SU-DHL-6 (cell line): Measurements from ENCODE around the gene FGF8.

Experiments
- H2AFZ ChIP-seq: fragments of 200-600 bp; sonication (generic); 2 replicates; pipeline ENCODE4 v1.6.1; 2014; ENCODE audit warnings: low read depth, mild to moderate bottlenecking, moderate library complexity, mixed read lengths, antibody characterized with exemption, low read length; ENCODE audit not compliant: severe bottlenecking
- H3F3A ChIP-seq: fragments of 200-600 bp; shearing (Covaris generic); 2 replicates; pipeline ENCODE4 v1.6.0; 2016; ENCODE audit warnings: antibody characterized with exemption, mild to moderate bottlenecking; ENCODE audit not compliant: insufficient read depth
- H3K27ac ChIP-seq: fragments of 200-600 bp; sonication (generic); 2 replicates; pipeline ENCODE4 v1.5.1; 2016; ENCODE audit warnings: low read depth, mild to moderate bottlenecking, low read length, moderate library complexity, mixed read lengths
- H3K27me3 ChIP-seq: fragments of 200-600 bp; sonication (generic), shearing (Covaris generic); 2 replicates; pipeline ENCODE4 v1.6.0; 2014; ENCODE audit warnings: mild to moderate bottlenecking, low read length
- H3K36me3 ChIP-seq: fragments of 200-600 bp; sonication (generic); 2 replicates; pipeline ENCODE4 v1.6.1; 2014; ENCODE audit warnings: mild to moderate bottlenecking, low read length, mixed read lengths
- H3K4me2 ChIP-seq: fragments of 300-600, 200-600 bp; shearing (Covaris generic), sonication (generic); 2 replicates; pipeline ENCODE4 v1.6.0; 2014; ENCODE audit warnings: low read length, low read depth, mild to moderate bottlenecking; ENCODE audit not compliant: poor library complexity, severe bottlenecking
- H3K4me3 ChIP-seq: fragments of 200-600 bp; sonication (generic); 2 replicates; pipeline ENCODE4 v1.5.1; 2014; ENCODE audit warnings: antibody characterized with exemption, low read length, mild to moderate bottlenecking, mixed read lengths; ENCODE audit not compliant: insufficient read depth, poor library complexity, severe bottlenecking
- H3K79me2 ChIP-seq: fragments of 200-600 bp; sonication (generic); 2 replicates; pipeline ENCODE4 v1.6.1; 2014; ENCODE audit warnings: mild to moderate bottlenecking, low read length, moderate library complexity; ENCODE audit not compliant: insufficient read depth
- H3K9ac ChIP-seq: fragments of 200-600 bp; sonication (generic); 2 replicates; pipeline ENCODE4 v1.7.0; 2014; ENCODE audit warnings: mild to moderate bottlenecking, low read length
- H3K9me2 ChIP-seq: fragments of 200-600 bp; sonication (generic); replicated peaks from 2 replicates; pipeline ENCODE4 v1.6.1; 2014; ENCODE audit warnings: low read length; ENCODE audit not compliant: insufficient read depth
- H3K9me3 ChIP-seq: fragments of 200-600 bp; sonication (generic); 2 replicates; pipeline ENCODE4 v1.6.1; 2014; ENCODE audit warnings: low read length, mixed read lengths; ENCODE audit not compliant: insufficient read depth
- H4K20me1 ChIP-seq: fragments of 200-600 bp; sonication (generic); 2 replicates; pipeline ENCODE4 v1.6.1; 2014; ENCODE audit warnings: low read depth, mild to moderate bottlenecking, antibody characterized with exemption, low read length, moderate library complexity, mixed read lengths
- EZH2phosphoT487 ChIP-seq: fragments of 200-600 bp; sonication (generic), shearing (Covaris generic); conservative IDR thresholded peaks from 2 replicates; pipeline ENCODE4 v1.6.1; 2018; ENCODE audit warnings: mild to moderate bottlenecking, antibody characterized with exemption, low read length, moderate library complexity, mixed read lengths
- TF ChIP-seq, protein P1 (sequence below): fragments of 200-600 bp; sonication (generic); IDR thresholded peaks from one replicate; pipeline ENCODE4 v1.5.1; 2017; ENCODE audit warnings: antibody characterized with exemption, mild to moderate bottlenecking, low read length, moderate library complexity; ENCODE audit not compliant: insufficient read depth, poor library complexity, severe bottlenecking

FGF8 gene

DNA sequence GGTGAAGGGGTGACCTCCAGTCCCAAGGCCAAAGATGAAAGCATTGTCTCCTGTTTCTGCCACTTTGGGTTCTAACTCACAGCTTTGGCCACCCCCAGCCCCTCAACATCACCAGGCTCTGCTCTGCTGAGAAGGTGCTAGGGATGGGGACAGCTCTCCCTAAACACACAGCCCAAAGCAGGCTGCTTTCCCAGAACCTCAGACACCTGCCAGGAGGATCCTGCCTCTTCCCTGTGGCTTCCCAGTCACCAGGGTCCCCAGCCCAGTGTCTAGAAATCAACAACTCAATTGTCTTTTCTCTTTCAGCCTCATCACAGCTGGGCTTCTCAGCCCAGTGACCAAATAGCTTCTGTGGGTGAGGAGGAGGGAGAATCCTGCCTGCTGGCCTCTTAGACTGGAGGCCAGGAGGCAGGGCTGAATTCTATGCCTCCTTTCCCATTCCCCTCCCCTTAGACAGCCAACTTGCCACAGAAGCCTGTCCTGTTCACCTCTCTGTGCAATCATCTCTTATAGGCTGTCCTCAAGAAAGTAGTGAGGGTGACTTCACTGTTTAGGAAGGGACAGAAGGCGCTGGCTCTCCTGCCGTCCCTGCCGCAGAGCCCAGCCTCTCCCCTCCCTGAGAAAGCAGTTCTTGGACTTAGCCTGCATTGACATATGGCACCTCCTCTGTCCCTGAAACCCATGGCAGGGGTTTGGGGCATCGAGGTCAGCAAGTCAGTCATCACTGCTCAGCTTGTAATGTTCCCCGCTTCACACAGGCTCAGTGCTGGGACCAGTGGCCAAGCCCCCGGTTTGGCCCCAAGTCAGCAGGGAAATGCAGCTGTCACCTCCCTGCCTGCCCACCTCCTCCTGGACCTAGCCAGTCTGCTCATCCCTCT is 3.7 kb downstream of the FGF8 start:
- H3K27ac ChIP-seq, result no peak overlapping the region
- no peaks in the 10 kb centered on the region for H4K20me1 ChIP-seq
- TF ChIP-seq EZH2phosphoT487, result no peak
- TF ChIP-seq, protein P1, sequence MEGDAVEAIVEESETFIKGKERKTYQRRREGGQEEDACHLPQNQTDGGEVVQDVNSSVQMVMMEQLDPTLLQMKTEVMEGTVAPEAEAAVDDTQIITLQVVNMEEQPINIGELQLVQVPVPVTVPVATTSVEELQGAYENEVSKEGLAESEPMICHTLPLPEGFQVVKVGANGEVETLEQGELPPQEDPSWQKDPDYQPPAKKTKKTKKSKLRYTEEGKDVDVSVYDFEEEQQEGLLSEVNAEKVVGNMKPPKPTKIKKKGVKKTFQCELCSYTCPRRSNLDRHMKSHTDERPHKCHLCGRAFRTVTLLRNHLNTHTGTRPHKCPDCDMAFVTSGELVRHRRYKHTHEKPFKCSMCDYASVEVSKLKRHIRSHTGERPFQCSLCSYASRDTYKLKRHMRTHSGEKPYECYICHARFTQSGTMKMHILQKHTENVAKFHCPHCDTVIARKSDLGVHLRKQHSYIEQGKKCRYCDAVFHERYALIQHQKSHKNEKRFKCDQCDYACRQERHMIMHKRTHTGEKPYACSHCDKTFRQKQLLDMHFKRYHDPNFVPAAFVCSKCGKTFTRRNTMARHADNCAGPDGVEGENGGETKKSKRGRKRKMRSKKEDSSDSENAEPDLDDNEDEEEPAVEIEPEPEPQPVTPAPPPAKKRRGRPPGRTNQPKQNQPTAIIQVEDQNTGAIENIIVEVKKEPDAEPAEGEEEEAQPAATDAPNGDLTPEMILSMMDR, result no peak
- H3K9me2 ChIP-seq, result no peaks in the 10 kb centered on the region
- no peaks in the 10 kb centered on the region for H3F3A ChIP-seq
- H3K9ac ChIP-seq, result no peak overlapping the region
- no peak overlapping the region for H3K4me3 ChIP-seq
- H3K79me2 ChIP-seq, result no peaks in the 10 kb centered on the region
- H3K4me2 ChIP-seq, result no peak overlapping the region
- H3K36me3 ChIP-seq, result no peaks in the 10 kb centered on the region
- no peaks in the 10 kb centered on the region for H3K27me3 ChIP-seq
- H2AFZ ChIP-seq, result no peak overlapping the region
- H3K9me3 ChIP-seq, result no peaks in the 10 kb centered on the region

DNA sequence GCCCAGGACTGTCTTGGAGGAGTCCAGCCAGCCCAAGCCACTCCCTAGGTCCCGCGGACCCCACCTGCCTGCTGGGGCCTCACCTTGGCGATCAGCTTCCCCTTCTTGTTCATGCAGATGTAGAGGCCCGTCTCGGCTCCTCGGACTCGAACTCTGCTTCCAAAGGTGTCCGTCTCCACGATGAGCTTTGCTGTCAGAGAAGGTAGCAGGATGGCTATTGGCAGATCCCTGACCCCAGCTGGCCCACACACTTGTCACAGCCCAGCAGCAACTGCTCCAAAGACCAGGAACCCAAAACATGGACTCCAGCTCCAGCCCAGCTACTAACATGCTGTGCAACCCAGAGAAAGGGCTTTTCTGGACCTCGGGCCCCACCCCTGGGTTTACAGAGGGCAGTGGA is 4.5 kb downstream of the FGF8 start:
- Histone ChIP-seq H4K20me1 (no peaks in the 10 kb centered on the region), H2AFZ (no peak overlapping the region), H3K4me2 (no peak overlapping the region), H3K27ac (no peak overlapping the region), H3K4me3 (no peak overlapping the region), H3K79me2 (no peaks in the 10 kb centered on the region), H3K9ac (no peak overlapping the region), H3K27me3 (no peaks in the 10 kb centered on the region), H3K9me2 (no peaks in the 10 kb centered on the region), H3K36me3 (no peaks in the 10 kb centered on the region), H3F3A (no peaks in the 10 kb centered on the region), H3K9me3 (no peaks in the 10 kb centered on the region)
- TF ChIP-seq, protein P1, result no peak
- no peak for TF ChIP-seq EZH2phosphoT487

DNA sequence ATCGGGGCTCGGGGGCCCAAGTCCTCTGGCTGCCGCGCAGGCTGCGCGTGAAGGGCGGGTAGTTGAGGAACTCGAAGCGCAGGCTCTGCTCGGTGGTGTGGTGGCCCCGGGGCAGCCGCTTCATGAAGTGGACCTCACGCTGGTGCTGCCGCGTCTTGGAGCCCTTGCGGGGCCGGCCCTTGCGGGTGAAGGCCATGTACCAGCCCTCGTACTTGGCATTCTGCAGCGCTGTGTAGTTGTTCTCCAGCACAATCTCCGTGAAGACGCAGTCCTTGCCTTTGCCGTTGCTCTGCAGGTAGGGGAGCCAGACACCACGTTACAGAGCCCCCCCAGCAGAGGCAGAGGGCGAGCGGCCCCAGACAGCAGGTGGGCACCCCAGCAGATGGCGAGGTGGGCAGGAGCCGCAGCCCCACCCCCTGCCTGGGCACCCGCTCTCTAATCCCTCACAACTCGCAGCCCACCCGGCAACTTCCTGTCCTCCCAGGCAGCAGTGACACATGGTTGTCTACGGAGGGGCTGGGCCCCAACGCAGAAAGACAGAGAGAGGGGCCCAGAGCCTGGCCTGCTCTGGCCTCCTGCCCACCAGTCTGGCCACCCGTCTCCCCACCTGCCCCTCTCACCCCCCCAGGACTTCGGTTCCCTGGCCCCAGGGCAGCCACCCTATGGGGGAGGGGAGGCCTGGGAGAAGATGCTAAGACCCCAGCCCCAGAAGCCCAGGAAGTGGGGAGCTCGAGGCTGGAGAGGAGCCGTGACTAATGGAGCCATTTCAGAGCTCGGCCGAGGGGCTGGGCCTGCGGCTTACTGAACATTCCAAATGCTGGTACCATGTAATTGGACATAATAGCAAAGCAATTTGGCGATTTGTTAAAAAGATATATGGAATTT is 5.3 kb downstream of the FGF8 start:
- TF ChIP-seq, protein P1, result no peak
- no peak for TF ChIP-seq EZH2phosphoT487
- Histone ChIP-seq H3K4me3 (no peak overlapping the region), H3K27ac (no peak overlapping the region), H3K79me2 (no peaks in the 10 kb centered on the region), H3K27me3 (no peaks in the 10 kb centered on the region), H3K36me3 (no peaks in the 10 kb centered on the region), H3K4me2 (no peak overlapping the region), H3K9me3 (no peaks in the 10 kb centered on the region), H3K9me2 (no peaks in the 10 kb centered on the region), H2AFZ (no peak overlapping the region), H4K20me1 (no peaks in the 10 kb centered on the region), H3F3A (no peaks in the 10 kb centered on the region), H3K9ac (no peak overlapping the region)
